HepG2 (cell line): ENCODE data around the gene TMEM132D. TPM values are rescaled to one million over a fixed set of nuclear protein-coding genes. Genes with fewer than 3 reads are reported as not detected.

Experiments
- ATAC-seq: fragments of 200-7000 bp; cut with Tn5 transposase; 3 replicates; pipeline ENCODE4 v1.9.1; 2020; ENCODE audit warnings: mild to moderate bottlenecking, moderate library complexity
- BruUV-seq: library from RNA; stranded (reverse); fragments of 400-500 nt; replicated peaks from 2 replicates; lab custom pipeline; 2021; lab: Mats Ljungman, UMichigan
- CTCF ChIA-PET: fragments of 300-600 bp; formaldehyde crosslinking; extraction: SDS; loops from one replicate; lab custom pipeline; 2021; ENCODE audit warnings: low total read pairs, inconsistent platforms, low intra/inter-chr PET ratio; lab: Yijun Ruan, JAX
- POLR2A ChIA-PET: fragments of 350-600 bp; sonication (Branson Sonifier 250); formaldehyde crosslinking; loops from one replicate; lab custom pipeline; 2020; ENCODE audit warnings: antibody characterized with exemption, inconsistent platforms; lab: Yijun Ruan, JAX
- DNase-seq: peaks from one replicate; pipeline ENCODE4 v3.0.0-alpha.2; 2015; ENCODE audit warnings: low spot score
- FAIRE-seq: peaks from 3 replicates; lab custom pipeline; 2011; peaks lifted over from hg19 to GRCh38; lab: Jason Lieb, UNC
- H2AFZ ChIP-seq: one replicate; pipeline ENCODE4 v1.6.1; 2011; ENCODE audit warnings: low read length, inconsistent platforms
- H3K27ac ChIP-seq: fragments of 300-600 bp; 3 replicates; pipeline ENCODE4 v1.8.0; 2011; ENCODE audit warnings: mixed run types, mild to moderate bottlenecking, mixed read lengths, low read length, inconsistent platforms; ENCODE audit not compliant: insufficient read depth; ENCODE audit errors: extremely low read length
- H3K27me3 ChIP-seq, 2 experiments: fragments of 200-600 bp in 1 of 2; 2 replicates in 1 of 2; 3 replicates in 1 of 2; pipeline versions ENCODE4 v1.6.0 to v1.8.0; 2011; ENCODE audit warnings: low read length in 2 of 2, mild to moderate bottlenecking in 2 of 2, moderate library complexity in 2 of 2, inconsistent platforms in 1 of 2; ENCODE audit not compliant: insufficient read depth in 2 of 2, control insufficient read depth in 1 of 2
- H3K36me3 ChIP-seq, 2 experiments: fragments of 200-600 bp in 1 of 2; replicated peaks in 1 of 2; 2 replicates in 1 of 2; 3 replicates in 1 of 2; pipeline versions ENCODE4 v1.5.1 to v1.8.0; 2011; ENCODE audit warnings: low read length in 2 of 2, inconsistent platforms in 1 of 2; ENCODE audit not compliant: insufficient read depth in 2 of 2, control insufficient read depth in 1 of 2
- H3K4me1 ChIP-seq: 2 replicates; pipeline ENCODE4 v1.5.1; 2012; ENCODE audit warnings: low read length, inconsistent platforms; ENCODE audit not compliant: insufficient read depth
- H3K4me2 ChIP-seq: 2 replicates; pipeline ENCODE4 v1.6.0; 2011; ENCODE audit warnings: low read depth, low read length, inconsistent platforms
- H3K4me3 ChIP-seq, 3 experiments: fragments of 200-600 bp in 1 of 3; sonication (generic), shearing (Covaris generic) in 1 of 3; replicated peaks in 1 of 3; 2 replicates each; pipeline ENCODE4 v1.5.1; 2011 to 2016; ENCODE audit warnings: low read length in 3 of 3, inconsistent platforms in 2 of 3, low read depth in 2 of 3, mild to moderate bottlenecking in 2 of 3, control low read depth in 1 of 3, mixed read lengths in 1 of 3; ENCODE audit not compliant: insufficient read depth in 1 of 3
- H3K79me2 ChIP-seq: one replicate; pipeline ENCODE4 v1.6.1; 2011; ENCODE audit warnings: low read length, inconsistent platforms; ENCODE audit not compliant: insufficient read depth
- H3K9ac ChIP-seq: 2 replicates; pipeline ENCODE4 v1.6.0; 2011; ENCODE audit warnings: mild to moderate bottlenecking, low read depth, low read length, inconsistent platforms; ENCODE audit not compliant: insufficient read depth
- H3K9me3 ChIP-seq: 2 replicates; pipeline ENCODE4 v1.5.1; 2012; ENCODE audit warnings: mild to moderate bottlenecking, low read length
- H4K20me1 ChIP-seq: 2 replicates; pipeline ENCODE4 v1.6.0; 2011; ENCODE audit warnings: inconsistent platforms, mild to moderate bottlenecking, low read length, moderate library complexity; ENCODE audit not compliant: insufficient read depth
- BCLAF1 ChIP-seq: fragments of 450-650 bp; IDR thresholded peaks from 2 replicates; pipeline ENCODE4 v1.6.1; 2017; ENCODE audit warnings: mild to moderate bottlenecking
- DDIT3 ChIP-seq: sonication (generic); formaldehyde crosslinking; IDR thresholded peaks from 2 replicates; pipeline ENCODE4 v1.4.0; 2020; ENCODE audit warnings: mild to moderate bottlenecking, missing genetic modification reagents
- FOXJ3 ChIP-seq: sonication (generic); formaldehyde crosslinking; IDR thresholded peaks from 2 replicates; pipeline ENCODE4 v1.4.0; 2020; ENCODE audit warnings: missing genetic modification reagents, mild to moderate bottlenecking, borderline replicate concordance
- MBD4 ChIP-seq: IDR thresholded peaks from 2 replicates; pipeline ENCODE4 v1.6.1; 2012; ENCODE audit warnings: low read length, inconsistent platforms, borderline replicate concordance
- MXD1 ChIP-seq: sonication (generic); formaldehyde crosslinking; IDR thresholded peaks from 2 replicates; pipeline ENCODE4 v1.4.0; 2020; ENCODE audit warnings: mild to moderate bottlenecking, missing genetic modification reagents
- PAWR ChIP-seq: sonication (generic); formaldehyde crosslinking; IDR thresholded peaks from 2 replicates; pipeline ENCODE4 v1.4.0; 2020; ENCODE audit warnings: missing genetic modification reagents, mild to moderate bottlenecking, borderline replicate concordance
- PHF8 ChIP-seq: sonication (generic); formaldehyde crosslinking; IDR thresholded peaks from 2 replicates; pipeline ENCODE4 v1.5.0; 2020; ENCODE audit warnings: missing genetic modification reagents
- POLR2G ChIP-seq: fragments of 200-400 bp; formaldehyde crosslinking; IDR thresholded peaks from 2 replicates; pipeline ENCODE4 v1.6.1; 2018; ENCODE audit warnings: mild to moderate bottlenecking, low read depth, low read length, moderate library complexity
- TCF7L2 ChIP-seq: IDR thresholded peaks from 2 replicates; pipeline ENCODE4 v1.6.1; 2011; ENCODE audit warnings: mild to moderate bottlenecking, low read depth, low read length, moderate library complexity
- TRIM22 ChIP-seq: fragments of 450-650 bp; IDR thresholded peaks from 2 replicates; pipeline ENCODE4 v1.6.1; 2017
- U2AF2 ChIP-seq: fragments of 200-400 bp; formaldehyde crosslinking; IDR thresholded peaks from 2 replicates; pipeline ENCODE4 v1.6.1; 2017; ENCODE audit warnings: low read depth, mild to moderate bottlenecking, low read length
- ZMAT5 ChIP-seq: sonication (generic); formaldehyde crosslinking; IDR thresholded peaks from 2 replicates; pipeline ENCODE4 v1.5.0; 2020; ENCODE audit warnings: mild to moderate bottlenecking, low read depth, missing genetic modification reagents, borderline replicate concordance
- WGBS: methylation state at CpG from one replicate; pipeline ENCODE4 v1.1.6; 2017; ENCODE audit warnings: low lambda C conversion rate; 5-methylcytosine and 5-hydroxymethylcytosine counted together
- in situ Hi-C: cut with HindIII; loops from 2 replicates; pipeline ENCODE4 v1.10.0; 2017; ENCODE audit warnings: low pct_unique_long_range_greater_than_20kb; ENCODE audit not compliant: extremely low pct_ligation_motif_present
- intact Hi-C: fragments of 100-400 bp; cut with micrococcal nuclease; formaldehyde crosslinking; loops from one replicate; pipeline ENCODE4 v1.10.0; 2022; ENCODE audit not compliant: unreplicated experiment
- polyA plus RNA-seq, 8 experiments: library from polyadenylated mRNA; depleted of rRNA in 3 of 8; stranded (reverse) in 7 of 8; unstranded in 1 of 8; fragments of >200 nt; fragmentation: Illumina TruSeq in 4 of 8; extraction: Trizol in 4 of 8; gene quantifications; 2 replicates each; pipeline versions ENCODE4 v1.2.1 to v1.2.3, GENCODE V29; 2011 to 2016; ENCODE audit warnings: low read depth in 4 of 8, missing spikeins in 1 of 8, mixed read lengths in 1 of 8; ENCODE audit not compliant: insufficient read depth in 1 of 8
- total RNA-seq, 5 experiments: library from RNA; depleted of rRNA; stranded (reverse); fragments of >200 nt; fragmentation: Illumina TruSeq; extraction: Trizol; gene quantifications; 2 replicates each; pipeline ENCODE4 v1.2.3, GENCODE V29; 2016; ENCODE audit warnings: low read depth in 1 of 5

The TMEM132D gene
- total and polyA plus RNA-seq, 2 of the 13 experiments (the other 11 are each of a cell fraction or from before 2014, with no cell fraction given): not detected

- TF ChIP-seq ZMAT5 (CRISPR knock-in tag): no peak
- TF ChIP-seq PHF8 (CRISPR knock-in tag): no peak
- TF ChIP-seq, all 625 proteins: peak for 0
These were observed 227.9 kb downstream of the TMEM132D start (continued) for GRCh38 chr12:129675947-129676346.

- H3K4me1 ChIP-seq: no peaks in the 10 kb centered on the region
- ChIA-PET CTCF (no interaction called here), POLR2A (no interaction called here)
- BruUV-seq: no TSS peak
- H3K4me2 ChIP-seq: no peak overlapping the region
- no peak overlapping the region for H2AFZ ChIP-seq
- no peak for ATAC-seq
- H3K27ac ChIP-seq: no peak overlapping the region
- H3K9ac ChIP-seq: no peak overlapping the region
- H3K9me3 ChIP-seq: peaks cover 13% of the 10 kb centered on the region
- in situ Hi-C loops (no loop called here), intact Hi-C loops (no loop called here)
- DNase-seq: no peak
- H3K27me3 ChIP-seq: no peaks in the 10 kb centered on the region
- H3K79me2 ChIP-seq: no peaks in the 10 kb centered on the region
- WGBS: 14% methylated on average over 3 of the region's 4 CpGs
- no peak overlapping the region for H3K4me3 ChIP-seq
- TF ChIP-seq TCF7L2 (no peak), DDIT3 (CRISPR knock-in tag) (no peak), MBD4 (no peak)
- no peak for FAIRE-seq
- no peaks in the 10 kb centered on the region for H3K36me3 ChIP-seq
- H4K20me1 ChIP-seq: no peaks in the 10 kb centered on the region
These were observed 228.3 kb downstream of the TMEM132D start for GRCh38 chr12:129675496-129675895.

- FAIRE-seq (no peak), ATAC-seq (no peak), DNase-seq (no peak)
- Histone ChIP-seq H3K9me3 (peaks cover 4% of the 10 kb centered on the region; the same call in 1 of the 2 replicates), H3K79me2 (no peaks in the 10 kb centered on the region), H3K27me3 (no peaks in the 10 kb centered on the region), H2AFZ (no peak overlapping the region), H3K4me3 (no peak overlapping the region), H3K27ac (no peak overlapping the region), H3K36me3 (no peaks in the 10 kb centered on the region), H4K20me1 (no peaks in the 10 kb centered on the region), H3K9ac (no peak overlapping the region), H3K4me1 (no peaks in the 10 kb centered on the region), H3K4me2 (no peak overlapping the region)
- POLR2A ChIA-PET: no interaction called here
- WGBS: 13% methylated on average over 4 of the region's 5 CpGs
- intact Hi-C loops: no loop called here
- no TSS peak for BruUV-seq
- in situ Hi-C loops: no loop called here
- CTCF ChIA-PET: no interaction called here
- TF ChIP-seq U2AF2: no peak
- TF ChIP-seq BCLAF1: no peak
- TF ChIP-seq TRIM22: no peak
- no peak for TF ChIP-seq FOXJ3 (CRISPR knock-in tag)
- no peak for TF ChIP-seq MXD1 (CRISPR knock-in tag)
- TF ChIP-seq PAWR (CRISPR knock-in tag): no peak
- no peak for TF ChIP-seq POLR2G
These were observed 230.0 kb downstream of the TMEM132D start for GRCh38 chr12:129673806-129674205.
